ENCODE measurements around the gene PLCH2.

The PLCH2 gene

DNA sequence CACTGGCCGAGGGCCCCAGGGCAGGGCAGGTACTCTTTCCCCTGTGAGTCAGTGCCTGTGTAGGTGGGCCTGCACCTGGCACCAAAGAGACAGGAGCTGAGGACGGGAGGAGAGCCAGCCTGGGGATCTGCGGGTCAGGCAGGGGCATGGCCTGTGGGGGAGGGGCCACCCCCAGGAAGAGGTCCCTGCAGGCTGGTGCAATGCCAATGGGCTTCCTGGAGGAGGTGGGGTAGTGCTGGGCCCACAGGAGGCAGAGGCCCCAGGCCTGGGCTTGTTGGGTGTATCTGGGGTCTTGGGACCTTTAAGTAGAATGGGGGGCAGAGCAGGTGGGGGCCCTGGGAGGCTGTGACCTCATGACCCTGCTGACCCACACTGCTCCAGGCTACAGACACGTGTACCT, 23.2 kb downstream of the PLCH2 start:
- no peak for DNase-seq (ENCODE audit: low read depth)

DNA sequence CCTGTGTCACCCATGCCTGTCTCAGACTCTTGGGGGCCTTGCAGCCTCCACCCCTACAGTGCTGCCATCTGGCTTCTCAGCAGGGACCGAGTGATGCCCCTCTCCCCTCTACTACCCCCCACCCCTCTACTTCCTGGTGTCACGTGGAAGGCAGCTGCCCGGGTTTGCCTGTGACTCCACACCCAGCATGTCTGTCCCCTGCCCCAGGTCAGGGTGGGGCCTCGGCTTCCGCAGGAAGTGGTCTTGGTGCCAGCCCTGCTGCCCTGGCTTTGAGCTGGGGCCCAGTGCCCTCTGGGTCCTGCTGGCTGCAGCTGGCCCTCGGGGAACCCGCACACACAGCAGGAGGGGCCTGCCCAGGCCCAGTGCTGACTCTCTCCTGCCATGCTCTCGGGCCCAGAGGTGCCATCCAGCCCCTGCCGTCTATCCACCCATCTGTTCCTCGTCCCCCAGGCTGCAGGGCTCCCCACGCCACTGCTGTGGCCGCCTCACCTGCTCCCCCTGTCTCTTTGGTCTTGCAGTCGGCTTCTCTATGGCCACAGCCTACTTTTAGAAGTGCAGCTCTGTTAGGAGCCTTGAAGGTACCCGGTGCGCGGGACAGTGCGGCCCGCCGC, 24.0 kb downstream of the PLCH2 start:
- no peak for DNase-seq (ENCODE audit: low read depth)

DNA sequence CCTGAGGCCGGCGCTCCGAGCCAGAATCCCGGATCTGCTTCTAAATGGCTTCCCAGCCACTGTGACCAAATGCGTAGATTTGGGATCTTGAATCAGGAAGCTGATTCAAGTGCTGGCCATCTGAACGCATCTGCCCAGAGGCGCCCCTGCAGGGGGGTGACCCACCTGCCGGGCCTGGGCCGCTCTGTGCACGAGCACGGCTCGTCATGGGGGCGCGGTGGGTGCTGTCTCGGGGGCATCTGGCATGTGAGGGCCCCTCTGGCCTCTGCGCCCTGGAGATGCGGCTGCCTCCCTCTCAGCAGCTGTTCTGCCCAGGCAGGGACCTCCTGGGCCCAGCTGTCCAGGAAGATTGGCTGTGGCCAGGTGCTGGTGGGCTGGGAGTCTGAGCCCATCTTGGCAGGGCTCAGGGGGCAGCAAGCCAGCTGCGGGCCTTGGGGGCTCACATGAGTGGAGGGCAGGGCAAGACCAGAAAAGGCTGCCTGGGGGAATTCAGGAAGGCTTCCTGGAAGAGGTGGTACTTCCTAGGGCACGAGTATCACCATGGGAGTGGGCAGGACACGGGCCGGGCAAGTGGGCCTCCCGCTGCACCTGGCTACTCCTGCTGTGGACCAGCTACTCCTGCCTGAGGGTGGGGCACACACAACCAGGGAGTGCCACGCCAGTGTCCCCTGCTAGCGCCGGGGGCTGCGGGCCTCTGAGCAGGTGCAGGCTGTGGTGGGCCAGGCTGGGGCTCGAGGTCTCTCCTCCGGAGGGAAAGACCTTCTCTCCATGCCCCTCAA, 25.1 kb downstream of the PLCH2 start:
- DNase-seq (ENCODE audit: low read depth): no peak

DNA sequence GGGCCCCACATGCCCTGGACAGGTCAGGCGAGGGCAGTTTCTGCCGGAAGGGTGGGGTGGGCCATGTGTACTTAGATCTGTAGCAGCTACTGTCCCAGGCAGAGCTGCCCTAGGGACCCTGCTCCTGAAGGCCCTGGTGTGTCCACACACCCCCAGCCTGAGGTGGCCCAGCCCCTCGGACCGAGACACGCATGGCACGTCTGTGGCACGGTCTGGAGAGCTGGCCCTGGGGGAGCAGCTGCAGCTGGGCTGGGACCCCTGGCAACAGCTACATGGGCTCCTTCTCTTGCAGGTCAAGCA, 25.7 kb downstream of the PLCH2 start:
- no peak for DNase-seq (ENCODE audit: low read depth)

DNA sequence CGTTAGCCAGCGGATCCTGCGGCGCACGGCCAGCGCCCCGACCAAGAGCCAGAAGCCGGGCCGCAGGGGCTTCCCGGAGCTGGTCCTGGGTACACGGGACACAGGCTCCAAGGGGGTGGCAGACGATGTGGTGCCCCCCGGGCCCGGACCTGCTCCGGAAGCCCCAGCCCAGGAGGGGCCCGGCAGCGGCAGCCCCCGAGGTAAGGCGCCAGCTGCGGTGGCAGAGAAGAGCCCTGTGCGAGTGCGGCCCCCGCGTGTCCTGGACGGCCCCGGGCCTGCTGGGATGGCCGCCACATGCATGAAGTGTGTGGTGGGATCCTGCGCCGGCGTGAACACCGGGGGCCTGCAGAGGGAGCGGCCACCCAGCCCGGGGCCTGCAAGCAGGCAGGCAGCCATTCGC, 26.1 kb downstream of the PLCH2 start:
- DNase-seq (ENCODE audit: low read depth): no peak

DNA sequence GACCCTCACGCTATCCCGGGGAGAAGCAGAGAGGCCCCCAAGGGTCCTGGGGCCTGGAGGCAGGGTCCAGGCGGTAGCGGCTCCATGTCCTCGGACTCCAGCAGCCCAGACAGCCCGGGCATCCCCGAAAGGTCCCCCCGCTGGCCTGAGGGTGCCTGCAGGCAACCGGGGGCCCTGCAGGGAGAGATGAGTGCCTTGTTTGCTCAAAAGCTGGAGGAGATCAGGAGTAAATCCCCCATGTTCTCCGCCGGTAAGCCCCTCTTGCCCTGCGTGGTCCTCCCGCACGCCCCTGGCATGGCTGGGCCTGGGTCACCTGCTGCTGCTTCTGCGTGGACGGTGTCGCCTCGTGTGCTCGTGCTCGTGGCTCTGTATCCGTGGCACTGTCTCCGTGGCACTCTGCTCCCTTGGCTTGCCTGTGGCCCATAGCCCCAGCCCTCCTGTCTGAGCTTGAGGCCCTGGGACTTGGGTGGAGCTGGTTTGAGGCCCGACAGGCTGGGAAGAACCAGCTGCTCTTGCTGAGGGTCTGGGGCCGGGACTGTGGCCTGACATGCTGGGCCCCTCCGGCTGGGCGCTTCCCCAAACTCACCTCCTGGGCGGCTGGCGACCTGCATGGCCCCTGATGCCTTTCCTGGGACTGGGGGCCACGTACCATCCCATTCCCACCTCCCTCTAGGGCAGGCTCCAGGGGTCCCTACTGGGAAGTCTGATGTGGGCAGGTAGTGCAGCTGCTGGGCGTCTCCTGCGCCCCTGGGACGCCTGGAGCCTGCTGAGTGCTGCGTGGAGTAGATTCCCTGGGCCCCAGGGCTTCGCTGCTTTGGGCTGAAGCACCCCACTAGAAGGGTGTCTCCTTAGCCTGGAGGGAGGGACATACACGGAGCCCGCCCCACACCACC, 26.8 kb downstream of the PLCH2 start:
- no peak for DNase-seq (ENCODE audit: low read depth)

DNA sequence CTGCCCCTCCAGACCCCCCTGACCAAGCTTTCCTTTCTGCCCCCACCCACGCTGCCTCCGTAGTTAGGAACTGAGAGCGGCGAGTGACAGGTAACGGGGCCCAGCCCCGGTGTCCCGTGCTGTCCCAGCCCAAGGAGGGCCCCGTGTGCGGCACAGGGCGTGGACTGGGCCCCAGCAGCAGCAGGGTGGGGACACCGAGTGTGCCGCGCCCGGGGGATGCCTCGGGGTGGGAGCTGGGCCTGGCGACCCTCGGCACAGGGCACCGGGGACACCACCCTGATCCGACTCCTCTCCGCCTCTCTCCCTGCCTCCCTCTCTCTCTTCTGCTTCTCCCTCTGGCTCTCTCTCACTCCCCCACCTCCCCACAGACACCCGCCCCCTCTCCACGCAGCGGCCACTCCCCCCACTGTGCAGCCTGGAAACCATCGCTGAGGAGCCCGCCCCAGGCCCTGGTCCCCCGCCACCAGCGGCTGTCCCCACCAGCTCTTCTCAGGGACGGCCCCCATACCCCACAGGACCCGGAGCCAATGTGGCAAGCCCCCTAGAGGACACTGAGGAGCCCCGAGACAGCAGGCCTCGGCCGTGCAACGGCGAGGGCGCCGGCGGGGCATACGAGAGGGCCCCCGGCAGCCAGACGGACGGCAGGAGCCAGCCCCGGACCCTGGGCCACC, 27.6 kb downstream of the PLCH2 start:
- DNase-seq (ENCODE audit: low read depth): no peak

DNA sequence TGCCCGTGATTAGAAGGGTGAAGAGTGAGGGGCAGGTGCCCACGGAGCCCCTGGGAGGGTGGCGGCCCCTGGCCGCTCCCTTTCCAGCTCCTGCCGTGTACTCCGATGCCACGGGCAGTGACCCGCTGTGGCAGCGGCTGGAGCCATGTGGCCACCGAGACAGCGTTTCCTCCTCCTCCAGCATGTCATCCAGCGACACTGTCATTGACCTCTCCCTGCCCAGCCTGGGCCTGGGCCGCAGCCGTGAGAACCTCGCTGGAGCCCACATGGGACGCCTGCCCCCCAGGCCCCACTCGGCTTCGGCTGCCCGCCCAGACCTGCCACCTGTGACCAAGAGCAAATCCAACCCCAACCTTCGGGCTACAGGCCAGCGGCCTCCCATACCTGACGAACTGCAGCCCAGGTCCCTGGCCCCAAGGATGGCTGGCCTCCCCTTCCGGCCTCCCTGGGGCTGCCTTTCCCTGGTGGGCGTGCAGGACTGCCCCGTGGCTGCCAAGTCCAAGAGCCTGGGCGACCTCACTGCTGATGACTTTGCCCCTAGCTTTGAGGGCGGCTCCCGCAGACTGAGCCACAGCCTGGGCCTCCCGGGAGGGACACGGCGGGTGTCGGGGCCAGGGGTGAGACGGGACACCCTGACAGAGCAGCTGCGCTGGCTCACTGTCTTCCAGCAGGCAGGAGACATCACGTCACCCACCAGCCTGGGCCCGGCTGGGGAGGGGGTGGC, 28.3 kb downstream of the PLCH2 start:
- no peak for DNase-seq (ENCODE audit: low read depth)

DNA sequence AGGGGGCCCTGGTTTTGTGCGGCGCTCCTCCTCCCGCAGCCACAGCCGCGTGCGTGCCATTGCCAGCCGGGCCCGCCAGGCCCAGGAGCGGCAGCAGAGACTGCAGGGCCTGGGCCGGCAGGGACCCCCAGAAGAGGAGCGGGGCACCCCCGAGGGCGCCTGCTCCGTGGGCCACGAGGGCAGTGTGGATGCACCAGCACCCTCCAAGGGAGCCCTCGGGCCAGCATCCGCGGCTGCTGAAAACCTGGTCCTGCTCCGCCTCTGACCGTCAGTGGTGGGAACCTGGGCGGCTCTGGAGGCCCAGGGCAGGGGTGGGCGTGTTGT, 28.8 kb downstream of the PLCH2 start:
- DNase-seq (ENCODE audit: low read depth): no peak

DNA sequence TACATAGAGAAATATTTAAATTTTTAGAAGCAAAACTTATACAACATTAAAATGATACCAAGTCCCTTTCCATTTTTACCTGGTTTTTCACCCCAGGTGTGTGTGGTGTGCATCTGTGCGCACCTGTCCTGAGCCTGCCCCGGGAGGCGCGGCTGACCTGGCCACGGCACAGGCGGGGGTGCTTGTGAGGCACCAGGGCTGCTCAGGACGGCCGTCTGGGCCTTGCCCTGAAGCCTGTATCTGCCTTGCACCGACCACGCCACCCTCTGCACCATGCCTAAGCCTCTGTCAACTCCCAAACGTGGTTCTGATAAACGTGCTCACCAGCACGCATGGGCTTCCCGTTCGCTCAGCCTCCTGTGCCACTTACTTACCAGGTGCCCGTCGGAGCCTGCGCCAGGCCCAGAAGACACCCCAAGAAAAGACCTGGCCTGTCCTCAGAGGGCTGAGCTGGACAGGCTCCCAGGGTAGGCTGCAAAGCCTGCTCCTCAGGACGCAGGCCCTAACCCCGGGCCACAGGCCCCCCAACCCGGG, 29.4 kb downstream of the PLCH2 start:
- no peak for DNase-seq (ENCODE audit: low read depth)

DNA sequence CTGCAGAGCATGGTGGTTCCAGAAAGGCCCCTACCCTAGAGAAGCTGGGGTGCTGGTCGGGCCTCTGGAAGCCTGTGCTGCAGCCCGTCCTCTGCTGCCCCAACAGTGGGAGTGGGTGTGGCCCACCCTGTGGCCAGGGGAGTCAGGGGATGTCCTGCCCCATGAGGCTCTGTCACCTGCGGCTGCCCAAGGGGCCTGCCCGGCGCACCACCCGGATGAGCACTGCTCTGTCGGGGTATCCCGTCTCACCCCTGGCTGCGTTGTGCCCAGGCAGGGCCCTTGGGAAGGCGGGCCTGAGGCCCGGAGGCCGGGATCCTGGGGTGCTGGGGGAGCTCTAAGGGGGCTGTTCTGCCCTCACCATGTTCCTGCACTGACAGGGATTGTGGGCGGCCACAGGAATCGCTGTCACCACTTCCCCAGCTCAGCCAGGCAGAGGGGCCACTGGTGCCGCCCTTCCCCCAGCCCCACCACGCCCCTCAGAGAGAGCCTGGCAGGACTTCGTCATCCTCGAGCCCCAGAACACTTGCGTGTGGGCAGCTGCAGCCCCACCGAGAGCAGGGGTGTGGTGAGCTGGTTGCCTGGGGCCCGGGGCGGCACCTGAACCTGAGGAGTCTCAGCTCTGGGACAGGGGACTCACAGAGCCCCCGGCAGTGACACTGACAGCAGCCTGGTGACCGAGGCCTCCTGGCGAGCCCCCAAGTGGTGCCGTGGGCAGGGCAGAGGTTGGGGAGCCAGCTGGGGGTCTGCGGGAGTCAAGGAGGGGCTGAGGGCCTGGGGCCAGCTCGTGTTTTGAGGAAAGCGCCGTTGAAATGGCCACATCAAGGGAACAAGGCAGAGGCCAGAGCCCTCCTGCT, 30.1 kb downstream of the PLCH2 start:
- DNase-seq (ENCODE audit: low read depth): no peak

DNA sequence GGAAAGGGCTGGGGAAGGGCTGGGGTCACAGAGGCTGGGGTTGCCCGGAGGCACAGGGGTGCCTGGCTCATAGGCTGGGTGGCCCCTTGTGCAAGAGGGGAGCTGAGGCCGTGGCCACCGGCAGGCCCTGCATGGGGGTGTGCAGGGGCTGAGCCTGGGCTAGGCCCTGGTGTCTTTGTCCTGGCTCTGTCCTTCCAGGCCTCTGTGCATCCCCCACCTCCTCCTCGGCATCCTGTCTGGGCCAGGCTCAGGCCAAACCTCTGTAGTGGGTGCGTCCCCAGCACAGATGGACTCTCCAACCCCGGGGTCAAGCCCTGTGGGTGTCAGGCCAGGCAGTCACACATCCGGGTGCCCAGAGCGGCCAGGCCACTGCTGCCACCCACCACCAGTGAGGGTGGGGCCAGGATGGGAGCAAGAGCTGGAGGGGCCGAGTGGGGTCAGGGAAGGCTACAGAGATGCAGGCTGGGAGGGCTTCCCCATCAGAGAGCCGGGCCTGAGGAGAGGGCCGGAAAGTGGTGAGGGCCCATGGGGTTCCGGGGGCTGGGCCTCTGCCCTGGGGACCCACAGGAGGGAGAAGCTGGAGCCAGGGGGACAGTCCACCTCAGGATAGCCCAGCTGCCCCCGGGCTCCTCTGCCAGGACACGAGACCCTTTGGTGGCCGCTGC, 30.9 kb downstream of the PLCH2 start:
- DNase-seq (ENCODE audit: low read depth): no peak

DNA sequence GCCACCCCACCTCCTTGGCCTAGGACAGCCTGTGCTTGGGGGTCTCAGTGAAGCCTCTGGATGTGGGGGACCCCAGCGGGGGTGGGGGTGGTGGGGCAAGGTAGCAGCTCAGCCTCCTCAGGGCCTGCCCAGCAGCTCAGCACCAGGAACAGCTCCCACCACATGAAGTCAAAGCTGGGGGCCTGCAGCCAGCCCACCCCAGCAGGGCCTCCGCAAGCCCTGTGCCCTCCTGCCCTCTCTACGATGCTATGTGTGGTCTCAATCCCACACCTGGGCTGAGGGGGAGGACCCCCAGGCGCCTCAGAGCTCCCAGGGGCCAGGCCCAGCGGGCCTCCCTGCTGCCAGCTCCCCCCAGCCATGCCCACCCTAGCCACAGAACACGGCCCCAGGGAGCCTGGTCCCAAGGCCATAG, 31.7 kb downstream of the PLCH2 start:
- DNase-seq (ENCODE audit: low read depth): no peak

DNA sequence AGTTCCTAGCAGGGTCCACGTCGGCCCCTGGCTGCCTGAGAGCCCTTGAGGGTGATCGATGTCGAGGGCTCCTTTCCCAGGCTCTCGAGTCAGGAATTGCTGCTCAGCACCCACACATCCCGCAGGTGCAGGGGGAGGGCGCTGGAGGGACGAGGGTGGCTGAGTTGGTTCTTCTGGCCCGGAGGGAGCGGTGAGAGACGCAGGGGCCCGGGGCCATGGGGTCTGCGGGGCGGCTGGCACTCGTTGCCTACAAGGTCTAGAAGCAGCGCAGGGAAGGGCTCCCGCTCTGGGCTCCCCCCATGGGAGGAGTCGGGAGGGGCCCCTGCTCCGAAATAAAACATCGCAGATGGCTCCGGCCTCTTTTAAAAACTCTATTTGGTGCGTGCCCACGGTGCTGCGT, 32.1 kb downstream of the PLCH2 start:
- DNase-seq (ENCODE audit: low read depth): no peak

DNA sequence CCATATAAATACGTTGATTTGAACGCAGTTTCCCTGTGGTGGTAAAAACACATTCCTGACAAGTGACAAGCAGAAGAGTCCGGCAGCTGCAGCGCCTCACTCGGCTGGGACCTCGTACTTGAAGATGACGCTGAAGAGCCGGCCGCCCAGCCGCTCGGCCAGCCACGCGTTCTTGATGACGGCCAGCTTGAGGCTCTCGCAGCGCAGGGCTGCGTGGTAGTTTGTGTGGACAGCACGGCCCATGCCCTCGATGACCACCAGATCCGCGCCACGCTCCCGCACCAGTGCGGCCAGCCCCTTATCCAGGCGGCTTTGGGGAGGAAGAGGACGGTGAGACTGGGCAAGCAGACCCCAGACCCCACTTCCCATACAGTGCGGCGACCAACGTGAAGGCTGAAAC, 32.7 kb downstream of the PLCH2 start:
- DNase-seq (ENCODE audit: low read depth): no peak

DNA sequence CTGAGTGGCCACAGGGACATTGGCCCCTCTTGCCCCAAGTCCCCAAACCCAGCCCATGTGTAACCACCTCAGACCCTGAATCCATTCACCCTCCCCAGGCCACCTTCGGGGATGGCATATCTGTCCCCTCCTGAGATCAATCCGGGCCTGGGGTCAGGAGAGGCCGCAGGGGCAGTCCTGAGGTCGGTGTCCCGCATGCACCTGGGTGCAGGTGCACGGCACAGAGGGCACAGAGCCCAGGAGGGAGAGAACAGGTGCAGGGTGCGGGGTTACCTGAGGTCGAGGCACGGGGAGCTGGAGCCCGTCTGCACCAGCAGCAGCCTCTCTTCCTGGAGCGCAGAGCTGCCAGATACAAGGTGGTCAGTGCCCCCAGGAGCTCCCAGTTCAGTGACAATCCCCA, 33.5 kb downstream of the PLCH2 start:
- DNase-seq (ENCODE audit: low read depth): no peak

DNA sequence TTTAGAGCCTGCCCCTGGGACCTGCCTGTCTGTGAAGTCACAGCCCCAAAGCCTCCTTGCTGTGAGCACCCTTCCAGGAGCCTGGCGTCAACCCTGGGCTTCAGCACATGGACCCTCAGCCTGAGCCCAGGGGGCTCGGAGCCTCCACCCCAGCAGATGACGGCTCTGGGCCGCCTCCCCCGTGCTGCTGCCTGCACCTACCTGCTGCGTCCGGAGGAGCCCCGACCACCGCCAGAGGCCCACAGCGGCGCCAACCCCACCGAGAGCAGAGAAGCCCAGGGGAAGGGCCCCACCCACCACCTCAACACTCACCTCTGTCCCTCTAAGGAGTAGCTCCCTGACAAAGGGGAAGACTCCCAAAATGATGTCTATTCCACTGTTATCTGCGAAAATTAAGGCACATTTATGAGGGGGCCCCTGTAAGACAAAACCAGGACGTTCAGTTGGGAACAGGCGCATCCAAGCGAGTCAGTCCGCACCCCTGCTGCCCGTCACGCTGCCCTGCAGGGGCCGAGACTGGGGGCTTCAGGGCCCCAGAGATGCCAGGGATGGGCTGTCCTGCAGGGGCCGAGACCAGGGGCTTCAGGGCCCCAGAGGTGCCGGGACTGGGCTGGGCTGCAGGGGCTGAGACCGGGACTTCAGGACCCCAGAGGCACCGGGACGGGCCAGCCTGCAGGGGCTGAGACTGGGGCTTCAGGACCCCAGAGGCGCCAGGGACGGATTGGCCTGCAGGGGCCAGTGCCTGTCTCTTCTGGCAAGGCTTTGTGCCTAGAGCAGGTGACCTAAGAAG, 34.5 kb downstream of the PLCH2 start:
- no peak for DNase-seq (ENCODE audit: low read depth)

DNA sequence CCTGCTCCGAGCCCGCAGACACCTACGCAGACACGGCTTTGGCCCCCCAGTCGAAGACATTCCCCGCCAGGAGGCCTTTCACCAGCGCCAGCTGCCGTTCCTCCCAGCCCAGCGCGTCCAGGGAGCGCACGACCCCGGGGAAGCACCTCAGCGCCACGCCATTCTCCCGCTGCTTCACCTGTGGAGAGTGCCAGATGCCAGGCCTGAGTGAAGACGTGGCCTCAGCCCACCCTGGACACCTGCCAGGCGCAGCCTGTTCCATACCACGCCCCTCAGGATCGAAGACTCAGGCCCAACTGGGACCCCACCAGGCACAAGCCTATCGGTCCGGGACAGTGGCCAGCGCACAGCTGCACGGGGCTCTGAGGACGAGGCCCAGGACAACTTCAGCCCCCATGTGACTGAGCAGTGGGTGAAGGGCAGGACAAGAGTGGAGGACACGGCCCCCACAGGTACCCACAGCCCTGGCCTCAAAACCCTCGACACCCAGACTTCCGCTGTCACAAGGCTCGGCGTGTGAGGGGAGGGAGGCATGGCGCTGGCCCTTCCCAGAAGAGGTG, 36.9 kb downstream of the PLCH2 start:
- DNase-seq (ENCODE audit: low read depth): no peak
